ENCODE results near the gene CCL27.
A peak's percentile ranks its signal among the peaks of the same experiment; 100 is the strongest.

CCL27 gene

DNA sequence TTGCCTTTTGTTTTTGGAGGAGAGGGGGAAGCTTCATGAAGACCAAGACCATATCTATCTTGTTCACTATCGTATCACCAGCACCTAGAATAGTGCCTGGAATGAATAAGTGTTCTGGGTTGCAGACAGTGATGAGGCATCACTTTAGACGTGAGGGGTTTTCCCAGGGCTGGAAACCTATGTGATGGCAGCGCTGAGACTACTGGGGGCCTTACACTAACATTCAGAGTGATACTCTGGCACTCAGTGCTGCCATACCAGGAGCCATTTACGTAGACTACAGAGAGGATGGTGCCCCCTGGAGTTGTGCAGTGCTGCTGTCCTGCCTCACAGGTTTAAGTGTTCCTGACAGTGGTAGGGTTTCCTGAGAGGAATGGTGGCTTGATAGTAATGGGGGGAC lies 21.7 kb upstream of the CCL27 start:
- H3K4me3 ChIP-seq (ENCODE audit: low read depth, low read length): no peak overlapping the region
- TF ChIP-seq, protein P1, sequence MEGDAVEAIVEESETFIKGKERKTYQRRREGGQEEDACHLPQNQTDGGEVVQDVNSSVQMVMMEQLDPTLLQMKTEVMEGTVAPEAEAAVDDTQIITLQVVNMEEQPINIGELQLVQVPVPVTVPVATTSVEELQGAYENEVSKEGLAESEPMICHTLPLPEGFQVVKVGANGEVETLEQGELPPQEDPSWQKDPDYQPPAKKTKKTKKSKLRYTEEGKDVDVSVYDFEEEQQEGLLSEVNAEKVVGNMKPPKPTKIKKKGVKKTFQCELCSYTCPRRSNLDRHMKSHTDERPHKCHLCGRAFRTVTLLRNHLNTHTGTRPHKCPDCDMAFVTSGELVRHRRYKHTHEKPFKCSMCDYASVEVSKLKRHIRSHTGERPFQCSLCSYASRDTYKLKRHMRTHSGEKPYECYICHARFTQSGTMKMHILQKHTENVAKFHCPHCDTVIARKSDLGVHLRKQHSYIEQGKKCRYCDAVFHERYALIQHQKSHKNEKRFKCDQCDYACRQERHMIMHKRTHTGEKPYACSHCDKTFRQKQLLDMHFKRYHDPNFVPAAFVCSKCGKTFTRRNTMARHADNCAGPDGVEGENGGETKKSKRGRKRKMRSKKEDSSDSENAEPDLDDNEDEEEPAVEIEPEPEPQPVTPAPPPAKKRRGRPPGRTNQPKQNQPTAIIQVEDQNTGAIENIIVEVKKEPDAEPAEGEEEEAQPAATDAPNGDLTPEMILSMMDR (IDR thresholded peaks at IDR 0.05; ENCODE audit: borderline replicate concordance, insufficient read depth, low read depth, low read length): no peak

DNA sequence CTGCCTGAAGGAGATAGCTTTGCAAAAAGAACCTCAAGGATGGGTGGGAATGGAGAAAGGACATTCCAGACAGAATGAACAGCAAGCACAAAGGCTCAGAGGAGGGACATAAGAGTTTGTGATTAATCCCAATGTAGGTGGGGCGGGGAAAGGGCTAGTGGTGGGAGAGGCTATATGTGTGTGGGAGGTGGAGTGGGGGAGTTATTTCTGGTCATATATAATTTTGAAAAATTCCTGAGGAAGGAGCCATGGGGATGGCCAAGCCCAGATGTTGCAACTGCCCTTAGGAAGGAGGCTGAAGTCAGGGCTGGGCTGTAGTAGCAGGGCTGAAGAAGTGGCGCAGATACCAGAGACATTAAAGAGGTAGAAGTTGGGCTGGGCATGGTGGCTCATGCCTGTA lies 13.4 kb upstream of the CCL27 start:
- no peak overlapping the region for H3K4me3 ChIP-seq (ENCODE audit: low read depth, low read length)
- TF ChIP-seq, protein P1 (IDR thresholded peaks at IDR 0.05; ENCODE audit: borderline replicate concordance, insufficient read depth, low read depth, low read length): no peak

GRCh38 chr9:34675048-34675714 lies 12.7 kb upstream of the CCL27 start:
- no peak overlapping the region for H3K4me3 ChIP-seq (ENCODE audit: low read depth, low read length)
- TF ChIP-seq, protein P1 (IDR thresholded peaks at IDR 0.05; ENCODE audit: borderline replicate concordance, insufficient read depth, low read depth, low read length): peak; percentile 85

- TF ChIP-seq, protein P1 (IDR thresholded peaks at IDR 0.05; ENCODE audit: borderline replicate concordance, insufficient read depth, low read depth, low read length): no peak
- H3K4me3 ChIP-seq (ENCODE audit: low read depth, low read length): no peak overlapping the region
These were observed 12.0 kb upstream of the CCL27 start for GRCh38 chr9:34674440-34674839.

DNA sequence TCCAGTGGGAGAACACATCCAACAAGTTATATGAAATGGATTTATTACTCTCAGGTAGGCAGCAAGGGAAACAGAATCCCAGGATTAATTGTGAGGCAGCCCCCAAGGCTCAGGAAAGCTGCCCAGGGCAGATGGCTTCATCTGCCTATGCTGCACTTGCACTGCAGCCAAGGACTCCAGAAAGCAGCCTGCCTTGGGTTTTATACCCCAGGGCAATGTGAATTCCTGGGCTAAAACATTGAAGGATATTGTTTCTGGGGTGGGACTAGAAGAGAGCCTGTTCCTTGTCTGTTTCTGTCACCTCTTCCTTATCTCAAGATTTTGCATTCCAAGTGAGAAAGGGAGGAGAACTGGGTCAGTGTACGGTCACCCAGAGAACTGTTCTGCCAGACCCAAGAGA lies 8.8 kb upstream of the CCL27 start:
- TF ChIP-seq, protein P1 (IDR thresholded peaks at IDR 0.05; ENCODE audit: borderline replicate concordance, insufficient read depth, low read depth, low read length): no peak

GRCh38 chr9:34669809-34670562 lies 7.5 kb upstream of the CCL27 start:
- TF ChIP-seq, protein P1 (IDR thresholded peaks at IDR 0.05; ENCODE audit: borderline replicate concordance, insufficient read depth, low read depth, low read length): no peak
- H3K4me3 ChIP-seq (ENCODE audit: low read depth, low read length): no peak overlapping the region

More for the DNA sequence above, 8.8 kb upstream of the CCL27 start:
- no peak overlapping the region for H3K4me3 ChIP-seq (ENCODE audit: low read depth, low read length)
